Kidney epithelial cell (primary cell): ENCODE data around the gene UBE2Z. TPM values are rescaled to one million over a fixed set of nuclear protein-coding genes. Genes with fewer than 3 reads are reported as not detected.
A peak's percentile ranks its signal among the peaks of the same experiment; 100 is the strongest.

Source experiments
- DNase-seq: peaks from one replicate; pipeline ENCODE4 v3.0.0-alpha.2; 2010; ENCODE audit warnings: low read depth
- H3K27me3 ChIP-seq: 2 replicates; pipeline ENCODE4 v1.6.0; 2011; ENCODE audit warnings: low read length; ENCODE audit not compliant: control insufficient read depth, insufficient read depth
- H3K36me3 ChIP-seq: 2 replicates; pipeline ENCODE4 v1.5.1; 2011; ENCODE audit warnings: low read length; ENCODE audit not compliant: control insufficient read depth, insufficient read depth
- H3K4me3 ChIP-seq: 2 replicates; pipeline ENCODE4 v1.5.1; 2011; ENCODE audit warnings: low read depth, mild to moderate bottlenecking, control low read depth, low read length
- total RNA-seq: library from RNA; depleted of rRNA; stranded (reverse); fragments of >200 nt; gene quantifications from 2 replicates; pipeline ENCODE4 v1.2.3, GENCODE V29; 2015
- TF ChIP-seq, protein P1 (sequence below): IDR thresholded peaks from 2 replicates; pipeline ENCODE4 v1.5.1; 2011; ENCODE audit warnings: mild to moderate bottlenecking, moderate library complexity, low read length, control low read depth, inconsistent platforms; ENCODE audit not compliant: insufficient read depth, poor library complexity, severe bottlenecking

Gene UBE2Z
- total RNA-seq, 1 donor from 2014 or later, result 118 TPM

GRCh38 chr17:48893646-48894508 lies 14.3 kb upstream of the UBE2Z start:
- peak overlapping the region; percentile 95 for H3K4me3 ChIP-seq
- H3K36me3 ChIP-seq, result peaks cover 1% of the 10 kb centered on the region
- TF ChIP-seq, protein P1, sequence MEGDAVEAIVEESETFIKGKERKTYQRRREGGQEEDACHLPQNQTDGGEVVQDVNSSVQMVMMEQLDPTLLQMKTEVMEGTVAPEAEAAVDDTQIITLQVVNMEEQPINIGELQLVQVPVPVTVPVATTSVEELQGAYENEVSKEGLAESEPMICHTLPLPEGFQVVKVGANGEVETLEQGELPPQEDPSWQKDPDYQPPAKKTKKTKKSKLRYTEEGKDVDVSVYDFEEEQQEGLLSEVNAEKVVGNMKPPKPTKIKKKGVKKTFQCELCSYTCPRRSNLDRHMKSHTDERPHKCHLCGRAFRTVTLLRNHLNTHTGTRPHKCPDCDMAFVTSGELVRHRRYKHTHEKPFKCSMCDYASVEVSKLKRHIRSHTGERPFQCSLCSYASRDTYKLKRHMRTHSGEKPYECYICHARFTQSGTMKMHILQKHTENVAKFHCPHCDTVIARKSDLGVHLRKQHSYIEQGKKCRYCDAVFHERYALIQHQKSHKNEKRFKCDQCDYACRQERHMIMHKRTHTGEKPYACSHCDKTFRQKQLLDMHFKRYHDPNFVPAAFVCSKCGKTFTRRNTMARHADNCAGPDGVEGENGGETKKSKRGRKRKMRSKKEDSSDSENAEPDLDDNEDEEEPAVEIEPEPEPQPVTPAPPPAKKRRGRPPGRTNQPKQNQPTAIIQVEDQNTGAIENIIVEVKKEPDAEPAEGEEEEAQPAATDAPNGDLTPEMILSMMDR, result no peak
- H3K27me3 ChIP-seq, result no peaks in the 10 kb centered on the region
- no peak for DNase-seq

DNA sequence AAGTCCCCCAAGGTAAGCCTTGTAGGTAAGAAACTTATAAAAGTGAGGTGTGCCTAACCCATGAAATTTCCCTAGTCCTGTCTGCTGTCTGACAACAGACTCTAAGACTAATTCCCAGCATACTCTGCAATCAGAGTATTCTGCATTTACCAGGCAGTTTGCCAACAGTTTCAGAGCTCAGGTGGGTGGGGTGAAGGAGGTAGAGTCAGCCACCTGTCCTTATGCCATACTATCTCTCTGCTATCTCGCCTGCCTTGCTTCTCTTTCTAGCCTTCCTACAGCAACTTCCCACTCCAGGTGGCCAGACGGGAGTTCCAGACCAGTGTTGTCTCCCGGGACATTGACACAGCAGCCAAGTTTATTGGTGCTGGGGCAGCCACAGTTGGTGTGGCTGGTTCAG lies 13.3 kb upstream of the UBE2Z start:
- no peaks in the 10 kb centered on the region for H3K27me3 ChIP-seq
- no peak overlapping the region for H3K4me3 ChIP-seq
- TF ChIP-seq, protein P1, result no peak
- H3K36me3 ChIP-seq, result peaks cover 1% of the 10 kb centered on the region
- DNase-seq, result no peak

DNA sequence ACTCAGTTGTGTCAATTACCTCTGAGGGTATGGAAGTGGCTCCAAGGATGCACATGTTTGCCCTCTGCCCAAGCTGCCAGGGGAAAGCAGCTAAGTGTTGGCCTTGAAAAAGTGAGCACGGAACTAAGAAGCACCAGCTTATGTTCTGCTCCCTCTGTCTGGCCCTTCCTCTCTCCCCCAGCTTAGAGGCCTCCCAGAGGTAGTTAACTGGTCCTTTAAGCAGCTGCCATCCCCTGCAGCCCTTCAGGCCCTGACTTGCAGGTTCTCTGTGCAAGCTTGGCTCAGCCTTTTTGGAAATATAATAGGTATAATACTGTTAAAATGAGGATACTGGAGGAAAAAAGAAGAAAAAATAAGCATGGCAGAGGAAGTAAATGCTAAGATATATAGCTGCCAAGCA lies 7.0 kb upstream of the UBE2Z start:
- TF ChIP-seq, protein P1, result no peak
- DNase-seq, result no peak
- H3K4me3 ChIP-seq, result no peak overlapping the region

DNA sequence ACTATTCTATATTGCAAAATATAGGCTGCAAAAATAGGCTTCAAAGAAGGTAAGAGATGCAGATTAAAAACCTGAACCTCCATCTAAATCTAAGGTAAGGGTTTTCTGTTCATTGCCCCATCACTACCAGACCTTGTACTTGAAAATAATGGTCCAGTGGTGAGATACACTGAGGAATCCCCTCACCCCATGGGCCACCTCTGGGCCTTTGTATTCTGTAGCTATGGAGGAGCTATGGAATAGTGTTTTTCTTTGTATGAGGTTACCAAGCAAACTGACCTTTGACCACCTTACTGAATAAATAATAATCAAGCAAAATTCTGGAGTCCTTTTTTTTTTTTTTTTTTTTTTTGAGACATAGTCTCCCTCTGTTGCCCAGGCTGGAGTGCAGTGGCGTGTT lies 4.8 kb upstream of the UBE2Z start:
- H3K4me3 ChIP-seq, result no peak overlapping the region
- TF ChIP-seq, protein P1, result no peak
- H3K27me3 ChIP-seq, result no peaks in the 10 kb centered on the region
- DNase-seq, result no peak
- no peaks in the 10 kb centered on the region for H3K36me3 ChIP-seq

More for the DNA sequence above, 7.0 kb upstream of the UBE2Z start:
- Histone ChIP-seq H3K36me3 (no peaks in the 10 kb centered on the region), H3K27me3 (no peaks in the 10 kb centered on the region)

DNA sequence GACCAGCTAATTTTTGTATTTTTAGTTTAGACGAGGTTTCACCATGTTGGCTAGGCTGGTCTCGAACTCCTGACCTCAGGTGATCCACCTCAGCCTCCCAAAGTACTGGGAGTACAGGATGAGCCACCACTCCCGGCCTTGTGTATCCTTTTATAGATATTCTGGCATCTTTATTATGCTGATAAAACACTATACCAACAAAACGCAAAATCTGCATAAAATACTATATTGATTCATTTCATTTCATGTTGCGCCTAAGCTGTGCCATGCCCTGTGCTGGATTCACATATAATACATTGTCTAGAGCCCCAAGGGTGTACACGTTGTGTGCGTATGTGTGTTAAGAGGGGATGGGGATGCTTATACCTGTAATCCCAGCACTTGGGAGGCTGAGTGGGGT lies 3.8 kb upstream of the UBE2Z start:
- no peaks in the 10 kb centered on the region for H3K27me3 ChIP-seq
- no peak for DNase-seq
- TF ChIP-seq, protein P1, result no peak
- no peaks in the 10 kb centered on the region for H3K36me3 ChIP-seq
- H3K4me3 ChIP-seq, result no peak overlapping the region
